Measurements from ENCODE around the gene SIGLEC5. TPM values are rescaled to one million over a fixed set of nuclear protein-coding genes. Genes with fewer than 3 reads are reported as not detected.

SIGLEC5 gene
- total RNA-seq, 1 experiment from 2014 or later, result not detected

DNA sequence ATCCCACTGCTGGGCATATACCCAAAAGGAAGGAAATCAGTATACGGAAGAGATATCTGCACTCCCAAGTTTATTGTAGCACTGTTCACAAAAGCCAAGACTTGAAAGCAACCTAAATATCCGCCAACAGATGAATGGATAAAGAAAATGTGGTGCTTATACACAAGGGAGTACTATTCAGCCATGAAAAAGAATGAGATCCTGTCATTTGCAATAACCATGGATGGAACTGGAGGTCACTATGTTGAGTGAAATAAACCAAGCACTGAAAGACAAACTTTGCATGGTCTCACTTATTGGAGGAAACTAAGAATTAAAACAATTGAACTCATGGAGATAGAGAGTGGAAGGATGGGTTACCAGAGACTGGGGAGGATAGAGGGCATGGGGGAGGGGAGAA is 23.0 kb upstream of the SIGLEC5 start:
- peaks cover 21% of the 10 kb centered on the region for H3K27me3 ChIP-seq (replicated peaks; ENCODE audit: insufficient read depth, low read depth, low read length, poor library complexity)
- ChIA-PET CTCF (no interaction called here), POLR2A (ENCODE audit: low non-redundant PET) (no interaction called here)
- intact Hi-C loops (cut with micrococcal nuclease; ENCODE audit: unreplicated experiment), result no loop called here
- H3K36me3 ChIP-seq (ENCODE audit: insufficient read depth, low read length, poor library complexity, severe bottlenecking), result no peaks in the 10 kb centered on the region
- no TSS peak for BruUV-seq (replicated peaks)
- no peak for DNase-seq (ENCODE audit: low spot score)
- H3K4me1 ChIP-seq (ENCODE audit: insufficient read depth, low read length, poor library complexity, severe bottlenecking), result no peaks in the 10 kb centered on the region
- no peak overlapping the region for H3K27ac ChIP-seq (ENCODE audit: low read depth, low read length, poor library complexity, severe bottlenecking)
- no peaks in the 10 kb centered on the region for H3K9me3 ChIP-seq (ENCODE audit: low read depth, low read length, poor library complexity, severe bottlenecking)
- no peak for TF ChIP-seq EZH2 (IDR thresholded peaks at IDR 0.05; ENCODE audit: borderline replicate concordance, low read depth, low read length, poor library complexity, severe bottlenecking)
- TF ChIP-seq, protein P1, sequence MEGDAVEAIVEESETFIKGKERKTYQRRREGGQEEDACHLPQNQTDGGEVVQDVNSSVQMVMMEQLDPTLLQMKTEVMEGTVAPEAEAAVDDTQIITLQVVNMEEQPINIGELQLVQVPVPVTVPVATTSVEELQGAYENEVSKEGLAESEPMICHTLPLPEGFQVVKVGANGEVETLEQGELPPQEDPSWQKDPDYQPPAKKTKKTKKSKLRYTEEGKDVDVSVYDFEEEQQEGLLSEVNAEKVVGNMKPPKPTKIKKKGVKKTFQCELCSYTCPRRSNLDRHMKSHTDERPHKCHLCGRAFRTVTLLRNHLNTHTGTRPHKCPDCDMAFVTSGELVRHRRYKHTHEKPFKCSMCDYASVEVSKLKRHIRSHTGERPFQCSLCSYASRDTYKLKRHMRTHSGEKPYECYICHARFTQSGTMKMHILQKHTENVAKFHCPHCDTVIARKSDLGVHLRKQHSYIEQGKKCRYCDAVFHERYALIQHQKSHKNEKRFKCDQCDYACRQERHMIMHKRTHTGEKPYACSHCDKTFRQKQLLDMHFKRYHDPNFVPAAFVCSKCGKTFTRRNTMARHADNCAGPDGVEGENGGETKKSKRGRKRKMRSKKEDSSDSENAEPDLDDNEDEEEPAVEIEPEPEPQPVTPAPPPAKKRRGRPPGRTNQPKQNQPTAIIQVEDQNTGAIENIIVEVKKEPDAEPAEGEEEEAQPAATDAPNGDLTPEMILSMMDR (conservative IDR thresholded peaks at IDR 0.05; ENCODE audit: low read depth, low read length), result no peak
- no peak overlapping the region for H3K4me3 ChIP-seq (ENCODE audit: low read depth, low read length, poor library complexity, severe bottlenecking)

DNA sequence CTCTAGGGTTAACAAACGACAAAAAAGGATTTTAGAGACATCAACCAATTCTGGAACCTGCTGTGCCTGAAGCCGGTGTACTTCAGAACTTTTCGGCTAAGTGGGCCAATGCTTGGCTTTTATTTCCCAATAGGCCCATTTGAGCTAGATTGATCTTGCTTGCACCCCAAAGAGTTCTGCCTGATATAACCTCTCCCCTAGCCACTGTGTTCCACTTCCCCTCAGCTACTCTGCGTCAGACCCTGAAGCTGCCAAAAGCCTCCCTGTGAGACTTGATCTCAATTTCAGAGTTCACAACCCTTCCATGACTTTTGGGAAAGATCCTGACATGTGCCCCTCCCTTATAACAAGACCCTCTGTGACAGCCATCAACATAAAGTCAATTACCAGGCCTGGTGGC is 22.1 kb upstream of the SIGLEC5 start:
- intact Hi-C loops (cut with micrococcal nuclease; ENCODE audit: unreplicated experiment), result no loop called here
- TF ChIP-seq, protein P1 (conservative IDR thresholded peaks at IDR 0.05; ENCODE audit: low read depth, low read length), result no peak
- TF ChIP-seq EZH2 (IDR thresholded peaks at IDR 0.05; ENCODE audit: borderline replicate concordance, low read depth, low read length, poor library complexity, severe bottlenecking), result no peak
- no peaks in the 10 kb centered on the region for H3K4me1 ChIP-seq (ENCODE audit: insufficient read depth, low read length, poor library complexity, severe bottlenecking)
- no peak overlapping the region for H3K27ac ChIP-seq (ENCODE audit: low read depth, low read length, poor library complexity, severe bottlenecking)
- BruUV-seq (replicated peaks), result no TSS peak
- H3K4me3 ChIP-seq (ENCODE audit: low read depth, low read length, poor library complexity, severe bottlenecking), result no peak overlapping the region
- H3K36me3 ChIP-seq (ENCODE audit: insufficient read depth, low read length, poor library complexity, severe bottlenecking), result no peaks in the 10 kb centered on the region
- POLR2A ChIA-PET (ENCODE audit: low non-redundant PET), result no interaction called here
- no peak for DNase-seq (ENCODE audit: low spot score)
- H3K9me3 ChIP-seq (ENCODE audit: low read depth, low read length, poor library complexity, severe bottlenecking), result no peaks in the 10 kb centered on the region
- peaks cover 24% of the 10 kb centered on the region for H3K27me3 ChIP-seq (replicated peaks; ENCODE audit: insufficient read depth, low read depth, low read length, poor library complexity)
- CTCF ChIA-PET, result no interaction called here

DNA sequence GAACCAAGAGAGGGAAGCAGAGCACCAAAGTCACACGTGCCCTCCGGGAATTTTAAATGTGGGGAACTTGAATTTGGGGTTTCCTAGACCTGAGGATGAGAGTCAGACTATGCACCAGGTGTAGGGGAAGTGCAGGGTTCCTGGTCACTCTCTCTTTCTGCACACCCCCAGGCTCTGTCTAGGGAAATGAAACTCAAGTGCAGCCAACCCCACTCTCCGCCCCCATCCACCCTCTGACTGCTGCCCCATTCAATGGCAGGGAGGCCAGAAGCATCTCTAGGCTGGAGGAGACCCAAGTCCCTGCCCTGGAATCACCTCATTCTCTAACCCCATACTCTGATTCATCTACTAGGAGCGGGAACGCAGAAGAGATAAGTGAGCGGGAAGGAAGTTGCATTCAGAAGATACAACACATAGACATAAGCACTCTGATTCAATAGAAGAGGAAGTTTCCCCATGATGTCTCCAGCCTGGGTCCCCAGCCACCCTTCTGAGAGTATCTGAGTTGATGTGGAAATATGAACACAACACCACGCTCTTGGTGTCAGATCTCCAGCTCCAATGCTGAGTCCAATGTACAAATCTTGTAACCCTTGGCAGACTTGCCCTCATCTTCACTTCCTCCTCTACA is 21.1 kb upstream of the SIGLEC5 start:
- no TSS peak for BruUV-seq (replicated peaks)
- intact Hi-C loops (cut with micrococcal nuclease; ENCODE audit: unreplicated experiment), result no loop called here

More for the DNA sequence above, 21.1 kb upstream of the SIGLEC5 start:
- no peaks in the 10 kb centered on the region for H3K36me3 ChIP-seq (ENCODE audit: insufficient read depth, low read length, poor library complexity, severe bottlenecking)
- DNase-seq (ENCODE audit: low spot score), result no peak
- CTCF ChIA-PET, result no interaction called here
- POLR2A ChIA-PET (ENCODE audit: low non-redundant PET), result no interaction called here
- H3K27ac ChIP-seq (ENCODE audit: low read depth, low read length, poor library complexity, severe bottlenecking), result no peak overlapping the region
- H3K9me3 ChIP-seq (ENCODE audit: low read depth, low read length, poor library complexity, severe bottlenecking), result no peaks in the 10 kb centered on the region
- H3K27me3 ChIP-seq (replicated peaks; ENCODE audit: insufficient read depth, low read depth, low read length, poor library complexity), result peaks cover 29% of the 10 kb centered on the region
- TF ChIP-seq EZH2 (IDR thresholded peaks at IDR 0.05; ENCODE audit: borderline replicate concordance, low read depth, low read length, poor library complexity, severe bottlenecking), result no peak
- TF ChIP-seq, protein P1 (conservative IDR thresholded peaks at IDR 0.05; ENCODE audit: low read depth, low read length), result no peak
- H3K4me3 ChIP-seq (ENCODE audit: low read depth, low read length, poor library complexity, severe bottlenecking), result no peak overlapping the region
- no peaks in the 10 kb centered on the region for H3K4me1 ChIP-seq (ENCODE audit: insufficient read depth, low read length, poor library complexity, severe bottlenecking)

Measured in A673 (cell line).